Mucosa of stomach (tissue), 1 donor: ENCODE results near the gene CPM.
"Not testable (repeated sequence)": the region's sequence is repeated elsewhere in the genome, so short reads cannot be mapped to it uniquely, and the experiment has no call there.

Source experiments
- H3K27me3 ChIP-seq: one replicate; pipeline ENCODE4 v1.7.0; 2013; ENCODE audit warnings: mild to moderate bottlenecking, low read length; ENCODE audit not compliant: control insufficient read depth, insufficient read depth
- H3K36me3 ChIP-seq: one replicate; pipeline ENCODE4 v1.7.0; 2013; ENCODE audit warnings: low read length; ENCODE audit not compliant: control insufficient read depth, insufficient read depth
- H3K4me1 ChIP-seq: one replicate; pipeline ENCODE4 v1.7.0; 2013; ENCODE audit warnings: mild to moderate bottlenecking, low read length; ENCODE audit not compliant: control insufficient read depth, insufficient read depth
- H3K4me3 ChIP-seq: one replicate; pipeline ENCODE4 v1.7.0; 2013; ENCODE audit warnings: low read length
- H3K9ac ChIP-seq: one replicate; pipeline ENCODE4 v1.7.0; 2013; ENCODE audit warnings: mild to moderate bottlenecking, low read length, moderate library complexity
- H3K9me3 ChIP-seq: one replicate; pipeline ENCODE4 v1.7.0; 2013; ENCODE audit warnings: mild to moderate bottlenecking, low read length, moderate library complexity; ENCODE audit not compliant: control insufficient read depth
- donor health status: Pancreatic carcinoma.

Gene CPM

GRCh38 chr12:68824131-68824530 lies 108.8 kb downstream of the CPM start:
- no peak overlapping the region for H3K4me3 ChIP-seq
- no peaks in the 10 kb centered on the region for H3K4me1 ChIP-seq
- peaks cover 6% of the 10 kb centered on the region for H3K36me3 ChIP-seq
- no peaks in the 10 kb centered on the region for H3K9me3 ChIP-seq
- H3K9ac ChIP-seq, result no peak overlapping the region
- H3K27me3 ChIP-seq, result no peaks in the 10 kb centered on the region

DNA sequence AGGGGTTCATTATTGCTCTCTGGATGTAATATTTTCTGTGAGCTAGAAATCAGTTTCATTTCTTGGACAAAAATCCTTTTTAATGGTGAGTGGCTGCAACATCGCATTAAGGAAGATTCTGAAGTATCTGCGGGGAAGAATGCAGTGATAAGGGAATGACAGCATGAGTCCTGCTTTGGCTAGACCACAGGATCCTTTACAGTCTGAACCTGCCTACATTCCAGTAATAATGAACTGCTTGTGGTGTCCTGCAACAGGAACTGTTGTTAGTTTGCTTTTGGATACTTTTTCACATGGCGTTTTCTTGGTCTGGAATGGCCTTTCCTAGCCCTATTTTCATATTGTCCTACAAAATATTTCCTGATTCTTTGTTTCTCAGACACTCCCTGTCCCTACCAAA lies 109.3 kb downstream of the CPM start:
- H3K27me3 ChIP-seq, result no peaks in the 10 kb centered on the region
- H3K4me3 ChIP-seq, result no peak overlapping the region
- H3K9me3 ChIP-seq, result no peaks in the 10 kb centered on the region
- no peak overlapping the region for H3K9ac ChIP-seq
- H3K4me1 ChIP-seq, result no peaks in the 10 kb centered on the region
- peaks cover 6% of the 10 kb centered on the region for H3K36me3 ChIP-seq

DNA sequence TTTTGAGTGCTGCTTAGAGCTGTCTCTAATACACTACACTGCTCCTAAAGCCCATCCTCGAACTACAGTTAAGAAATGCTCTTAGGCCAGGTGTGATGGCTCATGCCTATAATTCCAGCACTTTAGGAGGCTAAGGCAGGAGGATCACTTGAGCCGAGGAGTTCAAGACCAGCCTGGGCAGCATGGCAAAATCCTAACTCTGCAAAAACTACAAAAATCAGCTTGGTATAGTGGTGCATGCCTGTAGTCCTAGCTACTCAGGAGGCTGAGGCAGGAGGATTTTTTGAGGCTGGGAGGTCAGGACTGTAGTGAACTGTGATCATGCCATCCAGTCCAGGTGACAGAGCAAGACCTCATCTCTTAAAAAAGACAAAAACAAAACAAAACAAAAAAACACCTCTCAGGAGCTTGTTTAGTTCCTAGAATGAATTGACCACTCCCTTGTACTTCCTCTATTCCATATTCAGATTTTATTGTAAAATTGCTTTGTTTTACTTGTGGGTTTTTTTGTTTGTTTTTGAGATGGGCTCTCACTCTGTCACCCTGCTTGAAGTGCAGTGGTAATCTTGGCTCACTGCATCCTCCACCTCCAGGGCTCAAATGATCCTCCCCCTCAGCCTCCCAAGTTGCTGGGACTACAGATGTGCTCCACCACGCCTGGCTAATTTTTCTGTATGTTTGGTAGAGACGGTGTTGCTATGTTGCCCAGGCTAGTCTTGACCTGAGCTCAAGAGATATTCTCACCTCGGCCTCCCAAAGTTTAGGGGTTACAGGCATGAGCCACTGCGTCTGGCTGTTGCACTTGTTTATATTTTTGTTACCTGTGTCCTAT lies 111.4 kb downstream of the CPM start:
- Histone ChIP-seq H3K4me3 (no peak overlapping the region), H3K9ac (no peak overlapping the region), H3K4me1 (no peaks in the 10 kb centered on the region), H3K9me3 (no peaks in the 10 kb centered on the region), H3K36me3 (peaks cover 6% of the 10 kb centered on the region), H3K27me3 (no peaks in the 10 kb centered on the region)

- H3K4me1 ChIP-seq, H3K9me3 ChIP-seq, H3K9ac ChIP-seq, H3K36me3 ChIP-seq, H3K27me3 ChIP-seq, H3K4me3 ChIP-seq: not testable (repeated sequence)
Measured at GRCh38 chr12:68819481-68819880, 113.5 kb downstream of the CPM start.

- no peak overlapping the region for H3K4me3 ChIP-seq
- H3K9ac ChIP-seq, result no peak overlapping the region
- peaks cover 4% of the 10 kb centered on the region for H3K4me1 ChIP-seq
- no peaks in the 10 kb centered on the region for H3K9me3 ChIP-seq
- H3K36me3 ChIP-seq, result no peaks in the 10 kb centered on the region
- no peaks in the 10 kb centered on the region for H3K27me3 ChIP-seq
Measured at GRCh38 chr12:68815928-68816800, 116.8 kb downstream of the CPM start.

GRCh38 chr12:68815232-68815927 lies 117.6 kb downstream of the CPM start:
- Histone ChIP-seq H3K36me3 (no peaks in the 10 kb centered on the region), H3K27me3 (no peaks in the 10 kb centered on the region), H3K9me3 (no peaks in the 10 kb centered on the region), H3K4me3 (no peak overlapping the region), H3K4me1 (peaks cover 7% of the 10 kb centered on the region), H3K9ac (no peak overlapping the region)

GRCh38 chr12:68814490-68815231 lies 118.3 kb downstream of the CPM start:
- H3K4me3 ChIP-seq, result no peak overlapping the region
- no peaks in the 10 kb centered on the region for H3K27me3 ChIP-seq
- no peaks in the 10 kb centered on the region for H3K9me3 ChIP-seq
- peaks cover 7% of the 10 kb centered on the region for H3K4me1 ChIP-seq
- no peaks in the 10 kb centered on the region for H3K36me3 ChIP-seq
- H3K9ac ChIP-seq, result no peak overlapping the region

DNA sequence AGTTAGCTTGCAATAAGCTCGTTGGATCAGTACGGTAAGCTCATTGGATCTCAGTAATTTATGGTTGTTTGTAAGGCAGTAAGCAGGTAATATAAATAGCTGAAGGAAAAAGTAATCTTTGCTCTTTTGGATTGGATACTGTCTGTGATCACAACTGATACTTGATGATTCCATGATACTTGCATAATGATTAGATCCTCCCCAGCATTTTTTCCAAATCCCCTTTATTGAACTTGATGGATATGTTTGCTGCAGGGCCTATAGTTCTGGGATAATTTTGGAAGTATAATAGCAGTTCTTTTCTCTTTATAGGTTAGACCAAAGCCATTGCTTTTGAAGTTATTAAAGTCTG lies 119.8 kb downstream of the CPM start:
- peaks cover 7% of the 10 kb centered on the region for H3K4me1 ChIP-seq
- H3K27me3 ChIP-seq, result no peaks in the 10 kb centered on the region
- no peak overlapping the region for H3K9ac ChIP-seq
- H3K9me3 ChIP-seq, result no peaks in the 10 kb centered on the region
- no peak overlapping the region for H3K4me3 ChIP-seq
- H3K36me3 ChIP-seq, result no peaks in the 10 kb centered on the region

- no peak overlapping the region for H3K9ac ChIP-seq
- peaks cover 7% of the 10 kb centered on the region for H3K4me1 ChIP-seq
- no peak overlapping the region for H3K4me3 ChIP-seq
- no peaks in the 10 kb centered on the region for H3K9me3 ChIP-seq
- no peaks in the 10 kb centered on the region for H3K36me3 ChIP-seq
- H3K27me3 ChIP-seq, result no peaks in the 10 kb centered on the region
Measured at GRCh38 chr12:68812553-68813241, 120.3 kb downstream of the CPM start.

GRCh38 chr12:68811573-68811972 lies 121.4 kb downstream of the CPM start:
- not testable (repeated sequence) for H3K4me3 ChIP-seq, H3K9me3 ChIP-seq, H3K9ac ChIP-seq, H3K27me3 ChIP-seq, H3K36me3 ChIP-seq
- peaks cover 14% of the 10 kb centered on the region for H3K4me1 ChIP-seq

DNA sequence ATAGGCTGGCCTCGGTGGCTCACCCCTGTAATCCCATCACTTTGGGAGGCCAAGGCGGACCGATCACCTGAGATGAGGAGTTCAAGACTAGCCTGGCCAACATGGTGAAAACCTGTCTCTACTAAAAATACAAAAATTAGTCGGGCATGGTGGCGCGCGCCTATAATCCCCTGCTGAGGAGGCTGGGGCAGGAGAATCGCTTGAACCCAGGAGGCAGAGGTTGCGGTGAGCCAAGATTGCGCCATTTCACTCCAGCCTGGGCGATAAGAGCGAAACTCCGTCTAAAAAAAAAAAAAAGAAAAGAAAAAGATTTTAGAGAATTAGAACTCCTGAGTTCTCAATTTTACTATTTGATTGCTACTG lies 123.0 kb downstream of the CPM start:
- H3K4me1 ChIP-seq, result peaks cover 14% of the 10 kb centered on the region
- H3K9me3 ChIP-seq, H3K27me3 ChIP-seq, H3K4me3 ChIP-seq, H3K9ac ChIP-seq, H3K36me3 ChIP-seq: not testable (repeated sequence)
